ENCODE results near the gene OR2AT4. TPM values are rescaled to one million over a fixed set of nuclear protein-coding genes. Genes with fewer than 3 reads are reported as not detected.

The OR2AT4 gene
- 0.07 TPM in 1 of 2 replicates, not detected in the other for total RNA-seq
- not detected in 2 replicates for polyA plus RNA-seq

DNA sequence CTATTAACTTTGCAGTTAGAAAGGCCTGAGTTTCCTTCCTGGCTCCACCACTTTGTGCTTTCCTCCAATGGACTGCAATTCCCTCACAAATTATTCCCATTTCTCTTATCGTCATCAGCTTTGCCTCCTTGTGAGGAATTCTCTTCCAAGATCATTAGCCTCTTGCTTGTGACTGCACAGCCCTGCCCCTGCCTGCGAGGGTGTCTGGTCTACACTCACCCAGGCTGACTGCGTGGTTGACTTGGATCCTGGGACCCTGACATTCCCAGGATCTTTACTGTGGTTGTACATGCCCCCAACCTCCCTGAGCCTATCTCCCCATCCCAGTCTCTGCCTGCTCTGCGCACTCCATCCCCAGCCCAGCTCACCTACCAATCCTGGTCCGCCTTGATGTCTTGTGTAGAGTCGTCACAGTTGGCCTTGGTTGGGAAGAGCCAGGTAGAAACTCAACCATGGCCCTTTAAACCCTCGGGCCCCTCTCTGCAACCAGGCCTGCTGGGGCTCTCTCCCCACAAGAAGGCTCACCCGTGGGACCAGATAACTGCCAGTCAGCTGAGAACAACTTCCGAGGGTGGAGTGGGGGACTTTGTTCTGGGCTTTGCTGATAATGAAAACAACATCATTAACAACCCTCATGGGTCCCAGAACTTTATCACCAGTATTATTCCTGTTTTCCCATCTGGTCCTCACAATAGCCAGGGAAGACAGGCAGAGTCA lies at the start of gene OR2AT4:
TSS of gene OR2AT4 (minus strand) at position 421 of the 717 bp plus-strand sequence.
- 88% methylated on average over 9 of the region's 9 CpGs for WGBS (ENCODE audit: low lambda C conversion rate, missing lambda C conversion rate)
- no peaks in the 10 kb centered on the region for H3K79me2 ChIP-seq
- no peak within 1 kb of the TSS for H2AFZ ChIP-seq
- TF ChIP-seq EZH2 (IDR thresholded peaks at IDR 0.05; ENCODE audit: borderline replicate concordance) (no peak), EZH2phosphoT487 (IDR thresholded peaks at IDR 0.05; ENCODE audit: low read depth, severe bottlenecking, unreplicated experiment) (no peak)
- TF ChIP-seq, protein P1, sequence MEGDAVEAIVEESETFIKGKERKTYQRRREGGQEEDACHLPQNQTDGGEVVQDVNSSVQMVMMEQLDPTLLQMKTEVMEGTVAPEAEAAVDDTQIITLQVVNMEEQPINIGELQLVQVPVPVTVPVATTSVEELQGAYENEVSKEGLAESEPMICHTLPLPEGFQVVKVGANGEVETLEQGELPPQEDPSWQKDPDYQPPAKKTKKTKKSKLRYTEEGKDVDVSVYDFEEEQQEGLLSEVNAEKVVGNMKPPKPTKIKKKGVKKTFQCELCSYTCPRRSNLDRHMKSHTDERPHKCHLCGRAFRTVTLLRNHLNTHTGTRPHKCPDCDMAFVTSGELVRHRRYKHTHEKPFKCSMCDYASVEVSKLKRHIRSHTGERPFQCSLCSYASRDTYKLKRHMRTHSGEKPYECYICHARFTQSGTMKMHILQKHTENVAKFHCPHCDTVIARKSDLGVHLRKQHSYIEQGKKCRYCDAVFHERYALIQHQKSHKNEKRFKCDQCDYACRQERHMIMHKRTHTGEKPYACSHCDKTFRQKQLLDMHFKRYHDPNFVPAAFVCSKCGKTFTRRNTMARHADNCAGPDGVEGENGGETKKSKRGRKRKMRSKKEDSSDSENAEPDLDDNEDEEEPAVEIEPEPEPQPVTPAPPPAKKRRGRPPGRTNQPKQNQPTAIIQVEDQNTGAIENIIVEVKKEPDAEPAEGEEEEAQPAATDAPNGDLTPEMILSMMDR (IDR thresholded peaks at IDR 0.05; ENCODE audit: poor library complexity): no peak
- H3K9me2 ChIP-seq (replicated peaks; ENCODE audit: insufficient read depth): no peaks in the 10 kb centered on the region
- H4K20me1 ChIP-seq (ENCODE audit: insufficient read depth, poor library complexity, severe bottlenecking): no peaks in the 10 kb centered on the region
- H3K27me3 ChIP-seq: peaks cover 5% of the 10 kb centered on the region
- H3K4me3 ChIP-seq: no peak within 1 kb of the TSS
- no peak within 1 kb of the TSS for H3K27ac ChIP-seq
- no peaks in the 10 kb centered on the region for H3K4me1 ChIP-seq (ENCODE audit: insufficient read depth)
- no peaks in the 10 kb centered on the region for H3K9me3 ChIP-seq (ENCODE audit: low read depth)
- H3K4me2 ChIP-seq: no peak within 1 kb of the TSS
- H3K36me3 ChIP-seq (replicated peaks; ENCODE audit: insufficient read depth, low read depth): no peaks in the 10 kb centered on the region
- no peak for DNase-seq (ENCODE audit: low spot score)

DNA sequence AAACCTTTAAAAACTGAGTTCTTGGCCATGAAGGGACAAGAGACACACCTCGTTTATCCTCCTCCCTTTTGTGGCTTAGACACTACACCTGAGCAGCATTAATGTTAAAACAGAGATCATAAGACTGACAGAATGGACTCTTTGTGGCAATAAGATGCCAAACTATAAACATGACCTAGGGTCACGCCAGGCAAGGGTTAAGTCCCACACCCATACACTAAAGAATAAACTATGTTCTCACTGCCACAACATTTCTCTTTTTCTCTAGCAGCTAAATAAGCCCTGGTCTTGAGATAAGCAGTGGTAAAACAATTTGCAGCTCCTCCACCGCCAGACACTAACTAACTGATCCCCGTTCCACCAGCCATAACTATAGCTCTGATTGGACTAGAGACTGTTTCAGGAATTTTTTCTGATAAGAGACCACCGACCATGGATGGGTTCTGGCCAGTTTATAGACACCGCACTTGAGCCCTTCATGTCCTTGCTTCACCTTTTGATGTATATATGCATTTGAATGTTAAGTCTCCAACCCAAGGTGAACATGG lies 49.4 kb upstream of the OR2AT4 start:
- Histone ChIP-seq H3K9me2 (replicated peaks; ENCODE audit: insufficient read depth) (no peaks in the 10 kb centered on the region), H3K4me2 (no peak overlapping the region), H3K4me1 (ENCODE audit: insufficient read depth) (peaks cover 31% of the 10 kb centered on the region), H3K9me3 (ENCODE audit: low read depth) (no peaks in the 10 kb centered on the region), H4K20me1 (ENCODE audit: insufficient read depth, poor library complexity, severe bottlenecking) (no peaks in the 10 kb centered on the region), H3K4me3 (no peak overlapping the region), H3K27ac (peak overlapping the region; percentile 37), H3K36me3 (replicated peaks; ENCODE audit: insufficient read depth, low read depth) (no peaks in the 10 kb centered on the region), H3K79me2 (no peaks in the 10 kb centered on the region), H3K27me3 (no peaks in the 10 kb centered on the region), H2AFZ (no peak overlapping the region)
- no peak for DNase-seq (ENCODE audit: low spot score)
- WGBS (ENCODE audit: low lambda C conversion rate, missing lambda C conversion rate): 18% methylated on average over 6 of the region's 6 CpGs
- TF ChIP-seq EZH2phosphoT487 (IDR thresholded peaks at IDR 0.05; ENCODE audit: low read depth, severe bottlenecking, unreplicated experiment): no peak
- TF ChIP-seq EZH2 (IDR thresholded peaks at IDR 0.05; ENCODE audit: borderline replicate concordance): no peak
- TF ChIP-seq, protein P1 (IDR thresholded peaks at IDR 0.05; ENCODE audit: poor library complexity): no peak

DNA sequence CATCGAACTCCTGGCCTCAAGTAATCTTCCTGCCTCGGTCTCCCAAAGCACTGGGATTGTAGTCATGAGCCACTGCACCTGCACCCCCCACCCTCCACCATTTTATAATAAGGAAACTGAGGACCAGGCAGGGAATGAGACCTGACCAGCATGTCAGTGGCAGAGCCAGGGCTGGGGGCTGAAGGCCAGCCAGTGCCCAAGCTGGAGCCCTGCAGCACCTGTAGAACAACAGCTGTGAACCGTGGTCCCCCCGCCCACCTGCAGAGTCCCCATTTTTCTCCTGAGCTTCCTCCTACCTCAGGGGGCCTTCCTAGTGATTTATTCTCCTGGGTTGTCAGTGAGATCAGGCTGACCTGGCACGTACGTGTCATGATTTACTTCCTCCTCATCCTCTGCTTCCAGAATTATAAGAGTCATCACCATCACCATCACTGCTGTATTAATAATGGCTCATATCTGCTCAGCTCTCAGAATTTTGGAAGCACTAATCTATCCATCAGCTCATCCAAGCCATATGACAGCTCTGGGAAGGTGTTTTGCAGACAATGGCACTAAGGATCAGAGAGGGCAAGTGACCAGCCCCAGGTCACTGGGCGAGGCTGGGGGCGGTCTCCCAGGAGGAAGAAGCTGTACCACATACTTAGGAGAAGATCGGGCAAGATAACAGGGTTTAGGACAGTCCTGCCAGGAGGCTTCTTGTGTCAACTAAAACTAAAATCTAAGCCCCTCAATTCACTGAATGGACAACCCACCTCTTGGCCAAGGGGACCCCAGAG lies 48.7 kb upstream of the OR2AT4 start:
- no peak for DNase-seq (ENCODE audit: low spot score)
- Histone ChIP-seq H3K27me3 (no peaks in the 10 kb centered on the region), H4K20me1 (ENCODE audit: insufficient read depth, poor library complexity, severe bottlenecking) (no peaks in the 10 kb centered on the region), H3K27ac (peak overlapping the region; percentile 31), H3K4me1 (ENCODE audit: insufficient read depth) (peaks cover 27% of the 10 kb centered on the region), H3K4me3 (no peak overlapping the region), H3K4me2 (no peak overlapping the region), H3K9me3 (ENCODE audit: low read depth) (no peaks in the 10 kb centered on the region), H2AFZ (no peak overlapping the region), H3K36me3 (replicated peaks; ENCODE audit: insufficient read depth, low read depth) (no peaks in the 10 kb centered on the region), H3K9me2 (replicated peaks; ENCODE audit: insufficient read depth) (no peaks in the 10 kb centered on the region), H3K79me2 (no peaks in the 10 kb centered on the region)
- WGBS (ENCODE audit: low lambda C conversion rate, missing lambda C conversion rate): 73% methylated on average over 9 of the region's 9 CpGs
- TF ChIP-seq EZH2phosphoT487 (IDR thresholded peaks at IDR 0.05; ENCODE audit: low read depth, severe bottlenecking, unreplicated experiment) (no peak), EZH2 (IDR thresholded peaks at IDR 0.05; ENCODE audit: borderline replicate concordance) (no peak)
- TF ChIP-seq, protein P1 (IDR thresholded peaks at IDR 0.05; ENCODE audit: poor library complexity): no peak
